ENCODE measurements around the gene DKK3.

DKK3 gene

DNA sequence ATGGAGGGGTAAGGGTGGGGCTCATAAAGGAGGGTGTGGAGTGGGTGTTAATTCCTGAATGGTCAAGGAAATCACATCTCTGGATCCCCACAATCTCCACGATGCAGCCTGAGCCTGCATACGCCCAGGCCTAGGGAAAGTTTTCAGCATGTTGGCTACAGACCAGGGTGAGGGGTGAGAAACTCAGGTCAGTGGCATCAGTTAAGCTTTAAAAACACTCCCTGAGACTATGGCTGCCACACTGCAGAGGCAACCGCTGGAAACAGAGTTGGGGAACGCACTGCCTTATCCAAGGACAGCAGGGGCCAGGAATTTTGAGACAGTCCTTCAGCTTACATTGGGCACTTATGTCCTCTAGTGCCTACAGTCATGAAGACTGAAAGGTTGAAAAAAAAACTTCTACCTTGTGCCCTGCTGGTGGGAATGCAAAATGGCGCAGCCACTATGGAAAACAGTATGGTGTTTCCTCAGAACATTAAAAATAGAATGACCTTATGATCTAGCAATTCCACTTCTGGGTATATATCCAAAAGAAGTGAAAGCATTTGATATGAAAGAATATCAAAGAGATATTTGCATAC, 19.7 kb downstream of the DKK3 start:
- in situ Hi-C loops (cut with HindIII; ENCODE audit: low sequenced_read_pairs) = no loop called here

DNA sequence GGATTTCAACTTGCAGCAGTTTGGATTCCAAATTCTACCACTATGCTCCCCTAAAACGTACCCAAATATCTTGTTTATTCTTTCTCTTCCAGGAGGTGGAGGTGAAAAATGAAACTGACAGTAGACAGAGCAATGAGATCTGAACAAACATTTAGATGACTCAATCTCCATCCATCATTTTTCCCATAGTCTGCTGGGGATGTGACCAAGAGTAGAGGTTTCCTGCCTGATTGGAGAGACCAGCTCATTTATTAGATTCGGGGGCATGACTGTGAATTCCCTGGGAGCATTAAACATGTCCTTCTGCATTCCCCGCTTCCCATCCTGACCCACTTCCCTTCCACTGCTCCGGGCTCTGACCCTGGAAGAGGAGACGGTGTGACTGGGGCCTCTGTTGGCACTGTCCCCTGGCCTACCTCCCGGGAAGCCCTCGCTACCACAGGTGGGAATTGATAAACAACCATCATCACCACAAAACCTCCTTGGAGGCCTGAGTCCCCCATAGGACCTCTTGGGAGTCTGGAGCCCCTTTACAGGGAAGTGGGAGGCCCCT, 20.3 kb downstream of the DKK3 start:
- DNase-seq (ENCODE audit: low read depth, low spot score) = peak; percentile 71
- no peak overlapping the region for H3K4me3 ChIP-seq (ENCODE audit: low read depth, low read length)
- TF ChIP-seq, protein P1, sequence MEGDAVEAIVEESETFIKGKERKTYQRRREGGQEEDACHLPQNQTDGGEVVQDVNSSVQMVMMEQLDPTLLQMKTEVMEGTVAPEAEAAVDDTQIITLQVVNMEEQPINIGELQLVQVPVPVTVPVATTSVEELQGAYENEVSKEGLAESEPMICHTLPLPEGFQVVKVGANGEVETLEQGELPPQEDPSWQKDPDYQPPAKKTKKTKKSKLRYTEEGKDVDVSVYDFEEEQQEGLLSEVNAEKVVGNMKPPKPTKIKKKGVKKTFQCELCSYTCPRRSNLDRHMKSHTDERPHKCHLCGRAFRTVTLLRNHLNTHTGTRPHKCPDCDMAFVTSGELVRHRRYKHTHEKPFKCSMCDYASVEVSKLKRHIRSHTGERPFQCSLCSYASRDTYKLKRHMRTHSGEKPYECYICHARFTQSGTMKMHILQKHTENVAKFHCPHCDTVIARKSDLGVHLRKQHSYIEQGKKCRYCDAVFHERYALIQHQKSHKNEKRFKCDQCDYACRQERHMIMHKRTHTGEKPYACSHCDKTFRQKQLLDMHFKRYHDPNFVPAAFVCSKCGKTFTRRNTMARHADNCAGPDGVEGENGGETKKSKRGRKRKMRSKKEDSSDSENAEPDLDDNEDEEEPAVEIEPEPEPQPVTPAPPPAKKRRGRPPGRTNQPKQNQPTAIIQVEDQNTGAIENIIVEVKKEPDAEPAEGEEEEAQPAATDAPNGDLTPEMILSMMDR (IDR thresholded peaks at IDR 0.05; ENCODE audit: low read depth, low read length) = no peak
- in situ Hi-C loops (cut with HindIII; ENCODE audit: low sequenced_read_pairs) = no loop called here

More for the DNA sequence above, 19.7 kb downstream of the DKK3 start:
- TF ChIP-seq, protein P1 (IDR thresholded peaks at IDR 0.05; ENCODE audit: low read depth, low read length) = peak; percentile 22
- DNase-seq (ENCODE audit: low read depth, low spot score) = no peak
- H3K4me3 ChIP-seq (ENCODE audit: low read depth, low read length) = no peak overlapping the region

DNA sequence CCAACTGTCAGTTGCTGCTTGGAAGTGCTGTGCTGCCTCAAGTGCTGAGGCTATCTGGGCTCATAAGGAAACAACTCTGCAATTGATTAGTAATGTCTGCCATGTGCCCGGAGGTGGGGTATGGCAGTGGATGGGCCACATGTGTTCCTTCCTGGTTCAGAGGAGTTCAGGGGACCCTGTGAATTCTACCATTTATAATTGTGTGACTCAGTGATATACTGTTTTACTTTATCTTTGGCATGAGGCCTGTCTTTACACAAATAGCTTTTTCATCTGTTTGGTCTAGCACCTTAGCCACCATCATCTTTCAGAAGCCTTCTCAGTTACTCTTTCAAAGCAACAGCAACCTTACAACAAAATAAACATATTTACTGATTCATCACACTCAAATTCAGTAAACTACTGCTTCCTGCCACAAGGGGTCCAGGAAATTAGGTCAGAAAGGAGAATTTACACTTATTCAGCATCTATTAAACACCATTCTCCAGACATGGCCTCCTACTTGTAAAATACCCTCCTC, 20.9 kb downstream of the DKK3 start:
- in situ Hi-C loops (cut with HindIII; ENCODE audit: low sequenced_read_pairs) = no loop called here
- TF ChIP-seq, protein P1 (IDR thresholded peaks at IDR 0.05; ENCODE audit: low read depth, low read length) = peak; percentile 44
- H3K4me3 ChIP-seq (ENCODE audit: low read depth, low read length) = no peak overlapping the region
- DNase-seq (ENCODE audit: low read depth, low spot score) = peak; percentile 55

DNA sequence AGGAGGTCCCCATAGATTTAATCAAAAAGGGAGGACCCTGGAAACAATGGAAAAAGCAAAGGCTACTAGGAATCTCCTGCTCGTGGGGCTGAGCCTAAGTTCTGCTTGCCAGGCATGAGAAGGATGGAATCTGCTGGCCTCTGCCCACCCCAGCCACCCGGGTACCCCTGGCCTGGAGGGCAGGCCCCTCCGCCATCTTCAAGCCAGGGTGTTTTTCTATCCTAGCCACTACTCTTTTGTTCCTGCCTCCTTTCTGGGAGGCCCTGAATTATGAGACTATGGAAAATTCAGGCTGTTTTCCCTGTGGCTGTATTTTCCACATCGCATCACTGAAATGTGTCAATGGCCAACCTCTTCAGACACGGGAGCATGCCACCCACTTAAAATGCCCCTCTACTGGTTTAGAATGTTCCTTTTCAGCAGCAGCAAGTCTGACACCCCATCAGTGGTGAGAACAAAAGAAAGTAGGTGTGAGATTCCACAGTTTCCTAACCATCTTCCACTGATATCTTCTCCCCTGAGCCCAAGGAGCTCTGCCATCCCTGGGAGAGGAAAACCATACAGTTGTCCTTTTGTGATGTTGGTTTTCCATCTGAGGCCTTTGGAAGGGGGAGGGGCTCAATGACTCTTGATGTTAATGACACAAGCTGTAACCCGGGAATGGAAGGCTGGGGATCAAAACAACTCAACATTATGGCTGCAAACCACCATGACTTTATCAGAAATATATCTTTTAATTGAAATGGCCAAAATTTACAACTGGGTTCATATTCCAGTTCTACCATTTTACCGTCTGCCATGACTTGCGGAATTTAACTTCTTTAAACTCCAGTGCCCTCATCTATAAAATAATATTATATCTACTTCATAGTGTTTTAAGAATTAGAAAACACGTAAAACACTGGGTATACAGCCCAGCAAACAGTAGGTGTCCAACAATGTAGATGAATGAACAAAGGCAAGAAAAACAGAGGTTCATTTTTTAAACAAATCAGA, 22.2 kb downstream of the DKK3 start:
- DNase-seq (ENCODE audit: low read depth, low spot score) = no peak
- no peak overlapping the region for H3K4me3 ChIP-seq (ENCODE audit: low read depth, low read length)
- in situ Hi-C loops (cut with HindIII; ENCODE audit: low sequenced_read_pairs) = no loop called here
- TF ChIP-seq, protein P1 (IDR thresholded peaks at IDR 0.05; ENCODE audit: low read depth, low read length) = no peak

DNA sequence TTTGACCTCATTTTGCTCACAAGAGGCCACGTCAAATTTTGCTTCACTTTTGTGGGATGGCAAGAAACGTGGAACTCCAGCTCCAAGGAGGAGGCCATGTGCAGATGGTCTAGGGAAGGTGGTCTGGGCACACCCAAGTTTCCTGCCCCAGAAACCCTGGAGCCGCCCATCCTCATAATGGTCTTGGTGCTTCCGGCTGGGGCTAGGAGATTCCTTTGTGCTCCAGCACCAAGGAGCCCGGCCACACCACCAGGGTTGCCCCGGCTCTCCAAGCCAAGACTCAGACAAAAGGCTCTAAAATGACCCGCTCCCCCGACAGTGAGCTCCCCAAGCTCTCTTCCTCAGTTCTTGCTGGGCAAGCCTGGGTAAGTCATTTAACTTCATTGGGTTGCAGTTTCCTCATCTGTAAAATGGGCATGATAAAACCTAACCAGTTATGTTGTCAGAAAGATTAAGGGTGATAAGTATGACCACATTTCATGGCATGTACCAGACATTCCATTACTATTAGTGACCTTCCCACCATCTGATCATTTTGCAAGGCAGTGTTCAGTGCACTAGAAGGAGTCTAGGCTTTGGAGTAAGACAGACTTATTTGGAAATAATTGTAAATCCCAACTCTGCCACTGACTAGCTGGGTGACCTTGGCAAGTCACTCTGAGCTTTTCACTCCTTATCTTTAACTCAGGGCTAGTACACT, 23.3 kb downstream of the DKK3 start:
- in situ Hi-C loops (cut with HindIII; ENCODE audit: low sequenced_read_pairs) = no loop called here
- TF ChIP-seq, protein P1 (IDR thresholded peaks at IDR 0.05; ENCODE audit: low read depth, low read length) = no peak
- peak; percentile 48 for DNase-seq (ENCODE audit: low read depth, low spot score)
- no peak overlapping the region for H3K4me3 ChIP-seq (ENCODE audit: low read depth, low read length)

DNA sequence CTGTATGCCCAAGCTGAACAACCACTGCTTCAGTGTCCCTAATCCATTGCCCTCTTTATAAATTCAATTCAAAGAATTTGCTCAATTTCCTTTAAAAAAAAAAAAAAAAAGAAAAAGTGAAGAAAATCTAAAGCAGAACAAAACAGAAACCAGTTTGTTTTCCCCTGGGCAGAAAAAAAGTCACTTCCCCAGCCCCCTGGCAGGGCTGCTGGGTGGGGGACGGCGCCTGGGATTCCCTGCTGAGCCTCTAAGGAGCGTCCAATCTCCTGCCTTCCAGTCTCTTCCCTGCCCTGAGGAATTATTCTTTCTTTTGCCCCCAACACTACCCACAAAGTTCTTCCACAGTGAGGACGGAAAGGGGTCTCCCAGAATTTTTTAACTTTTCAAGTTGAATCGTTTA, 23.9 kb downstream of the DKK3 start:
- H3K4me3 ChIP-seq (ENCODE audit: low read depth, low read length) = no peak overlapping the region
- TF ChIP-seq, protein P1 (IDR thresholded peaks at IDR 0.05; ENCODE audit: low read depth, low read length) = no peak
- DNase-seq (ENCODE audit: low read depth, low spot score) = no peak
- in situ Hi-C loops (cut with HindIII; ENCODE audit: low sequenced_read_pairs) = no loop called here
